Mesothelial cell of epicardium (in vitro differentiated cells): ENCODE results near the gene HOXD9. TPM values are rescaled to one million over a fixed set of nuclear protein-coding genes. Genes with fewer than 3 reads are reported as not detected.

Source experiments
- DNase-seq, 2 experiments: peaks; one replicate each; pipeline ENCODE4 v3.0.0; 2021; ENCODE audit warnings: low spot score in 2 of 2; ENCODE audit not compliant: unreplicated experiment in 2 of 2
- H3K27ac Mint-ChIP-seq: 2 replicates; pipeline ENCODE4 v1.8.0; 2021; ENCODE audit warnings: mixed read lengths
- H3K27me3 Mint-ChIP-seq: 2 replicates; pipeline ENCODE4 v1.8.0; 2021; ENCODE audit warnings: low read depth, mixed read lengths
- H3K36me3 Mint-ChIP-seq: 2 replicates; pipeline ENCODE4 v1.8.0; 2021; ENCODE audit warnings: mixed read lengths
- H3K4me1 Mint-ChIP-seq: 2 replicates; pipeline ENCODE4 v1.8.0; 2021; ENCODE audit warnings: mixed read lengths
- H3K4me3 Mint-ChIP-seq: 2 replicates; pipeline ENCODE4 v1.8.0; 2021; ENCODE audit warnings: mild to moderate bottlenecking, moderate library complexity, mixed read lengths
- H3K9me3 Mint-ChIP-seq: 2 replicates; pipeline ENCODE4 v1.8.0; 2021; ENCODE audit warnings: mixed read lengths
- total RNA-seq: library from RNA; stranded (reverse); gene quantifications from 3 replicates; pipeline ENCODE4 v1.2.1, GENCODE V29; 2021
- TF ChIP-seq, protein P1 (sequence below): fragments of 200-600 bp; sonication (generic); IDR thresholded peaks from one replicate; pipeline ENCODE4 v1.5.0; 2021; ENCODE audit warnings: antibody characterized with exemption; ENCODE audit not compliant: unreplicated experiment

Gene HOXD9
- total RNA-seq, 1 donor from 2014 or later, result 1.1 TPM

DNA sequence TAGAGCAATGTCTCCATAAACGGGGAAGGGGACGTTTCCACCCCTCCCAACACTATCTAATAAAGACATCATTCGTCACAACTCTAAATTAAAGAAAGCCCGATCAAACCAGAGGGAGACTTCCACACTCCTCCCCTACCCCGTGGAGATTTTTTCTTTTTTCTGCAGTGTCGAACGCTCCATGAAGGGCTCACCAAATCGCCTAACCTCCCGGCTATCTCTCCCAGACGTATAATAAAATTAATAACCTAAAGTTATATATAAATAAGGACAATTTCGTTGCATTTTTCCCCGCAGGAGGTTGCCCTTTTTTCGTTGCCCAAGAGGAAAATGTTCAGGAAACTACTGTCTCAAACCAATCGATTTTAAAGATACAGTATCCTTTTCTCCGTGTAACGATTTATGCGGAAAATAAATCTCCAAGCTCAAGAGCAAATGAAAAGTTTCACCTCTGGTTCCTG, 41.1 kb upstream of the HOXD9 start:
- TF ChIP-seq, protein P1, sequence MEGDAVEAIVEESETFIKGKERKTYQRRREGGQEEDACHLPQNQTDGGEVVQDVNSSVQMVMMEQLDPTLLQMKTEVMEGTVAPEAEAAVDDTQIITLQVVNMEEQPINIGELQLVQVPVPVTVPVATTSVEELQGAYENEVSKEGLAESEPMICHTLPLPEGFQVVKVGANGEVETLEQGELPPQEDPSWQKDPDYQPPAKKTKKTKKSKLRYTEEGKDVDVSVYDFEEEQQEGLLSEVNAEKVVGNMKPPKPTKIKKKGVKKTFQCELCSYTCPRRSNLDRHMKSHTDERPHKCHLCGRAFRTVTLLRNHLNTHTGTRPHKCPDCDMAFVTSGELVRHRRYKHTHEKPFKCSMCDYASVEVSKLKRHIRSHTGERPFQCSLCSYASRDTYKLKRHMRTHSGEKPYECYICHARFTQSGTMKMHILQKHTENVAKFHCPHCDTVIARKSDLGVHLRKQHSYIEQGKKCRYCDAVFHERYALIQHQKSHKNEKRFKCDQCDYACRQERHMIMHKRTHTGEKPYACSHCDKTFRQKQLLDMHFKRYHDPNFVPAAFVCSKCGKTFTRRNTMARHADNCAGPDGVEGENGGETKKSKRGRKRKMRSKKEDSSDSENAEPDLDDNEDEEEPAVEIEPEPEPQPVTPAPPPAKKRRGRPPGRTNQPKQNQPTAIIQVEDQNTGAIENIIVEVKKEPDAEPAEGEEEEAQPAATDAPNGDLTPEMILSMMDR, result no peak
- Mint-ChIP-seq H3K27me3 (peaks cover 96% of the 10 kb centered on the region), H3K9me3 (no peaks in the 10 kb centered on the region), H3K36me3 (no peaks in the 10 kb centered on the region), H3K27ac (no peak overlapping the region), H3K4me1 (peaks cover 22% of the 10 kb centered on the region), H3K4me3 (peak overlapping the region; percentile 44)
- DNase-seq, result no peak

DNA sequence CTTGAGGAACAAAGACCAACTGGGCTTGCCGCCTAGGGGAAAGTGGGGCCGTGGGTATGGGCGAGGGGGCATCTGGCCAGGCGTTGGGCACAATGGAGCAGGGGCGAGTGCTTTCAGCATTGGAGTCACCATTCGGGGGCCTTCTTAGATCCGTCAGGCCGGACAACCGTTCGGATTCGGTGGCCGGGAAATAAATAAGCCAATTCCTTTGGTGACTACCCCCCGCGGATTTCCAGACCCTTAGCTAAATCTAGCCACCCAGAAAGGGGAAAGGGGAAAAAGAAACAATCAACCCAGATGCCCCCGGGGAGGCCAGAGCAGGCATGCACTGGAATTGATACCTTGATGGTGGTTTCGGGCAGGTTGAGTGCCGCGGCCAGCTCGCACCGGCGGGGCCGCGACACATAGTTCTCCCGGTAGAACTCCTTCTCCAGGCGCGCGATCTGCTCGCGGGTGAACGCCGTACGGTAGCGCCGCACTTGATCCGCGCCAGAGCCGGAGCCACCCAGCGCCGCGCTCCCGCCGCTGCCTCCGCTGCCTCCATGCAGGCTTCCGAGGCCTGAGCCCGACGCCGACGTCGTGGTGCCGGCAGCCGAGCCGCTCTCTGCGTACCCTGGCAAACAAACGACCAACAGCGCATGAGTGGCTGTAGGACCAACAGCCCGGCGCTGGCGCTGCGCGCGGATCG, 40.5 kb upstream of the HOXD9 start:
- Mint-ChIP-seq H3K27me3 (peaks cover 96% of the 10 kb centered on the region), H3K4me1 (peaks cover 22% of the 10 kb centered on the region)

DNA sequence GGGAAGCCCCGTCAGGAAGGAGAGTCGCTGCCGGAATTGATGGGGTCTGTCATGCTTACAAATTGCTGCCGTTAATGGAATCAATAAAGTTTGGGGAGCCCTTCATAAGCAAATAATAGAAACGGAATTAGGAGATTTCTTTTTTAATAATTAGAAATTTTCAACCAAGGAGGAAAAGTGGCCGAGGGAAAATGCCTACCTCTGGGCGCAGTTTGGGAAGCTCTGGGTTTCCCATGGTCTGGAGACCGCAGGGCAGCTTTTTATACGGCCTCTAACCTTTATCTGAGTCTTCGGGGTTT, 40.0 kb upstream of the HOXD9 start:
- Mint-ChIP-seq H3K36me3 (no peaks in the 10 kb centered on the region), H3K27ac (no peak overlapping the region), H3K27me3 (peaks cover 96% of the 10 kb centered on the region), H3K4me3 (no peak overlapping the region), H3K9me3 (no peaks in the 10 kb centered on the region), H3K4me1 (peaks cover 22% of the 10 kb centered on the region)
- DNase-seq, result no peak
- TF ChIP-seq, protein P1, result no peak

More for the DNA sequence above, 40.5 kb upstream of the HOXD9 start:
- Mint-ChIP-seq H3K9me3 (no peaks in the 10 kb centered on the region), H3K36me3 (no peaks in the 10 kb centered on the region), H3K27ac (no peak overlapping the region), H3K4me3 (no peak overlapping the region)
- DNase-seq, result peak in 1 of 2 experiments; percentile 55
- TF ChIP-seq, protein P1, result no peak

DNA sequence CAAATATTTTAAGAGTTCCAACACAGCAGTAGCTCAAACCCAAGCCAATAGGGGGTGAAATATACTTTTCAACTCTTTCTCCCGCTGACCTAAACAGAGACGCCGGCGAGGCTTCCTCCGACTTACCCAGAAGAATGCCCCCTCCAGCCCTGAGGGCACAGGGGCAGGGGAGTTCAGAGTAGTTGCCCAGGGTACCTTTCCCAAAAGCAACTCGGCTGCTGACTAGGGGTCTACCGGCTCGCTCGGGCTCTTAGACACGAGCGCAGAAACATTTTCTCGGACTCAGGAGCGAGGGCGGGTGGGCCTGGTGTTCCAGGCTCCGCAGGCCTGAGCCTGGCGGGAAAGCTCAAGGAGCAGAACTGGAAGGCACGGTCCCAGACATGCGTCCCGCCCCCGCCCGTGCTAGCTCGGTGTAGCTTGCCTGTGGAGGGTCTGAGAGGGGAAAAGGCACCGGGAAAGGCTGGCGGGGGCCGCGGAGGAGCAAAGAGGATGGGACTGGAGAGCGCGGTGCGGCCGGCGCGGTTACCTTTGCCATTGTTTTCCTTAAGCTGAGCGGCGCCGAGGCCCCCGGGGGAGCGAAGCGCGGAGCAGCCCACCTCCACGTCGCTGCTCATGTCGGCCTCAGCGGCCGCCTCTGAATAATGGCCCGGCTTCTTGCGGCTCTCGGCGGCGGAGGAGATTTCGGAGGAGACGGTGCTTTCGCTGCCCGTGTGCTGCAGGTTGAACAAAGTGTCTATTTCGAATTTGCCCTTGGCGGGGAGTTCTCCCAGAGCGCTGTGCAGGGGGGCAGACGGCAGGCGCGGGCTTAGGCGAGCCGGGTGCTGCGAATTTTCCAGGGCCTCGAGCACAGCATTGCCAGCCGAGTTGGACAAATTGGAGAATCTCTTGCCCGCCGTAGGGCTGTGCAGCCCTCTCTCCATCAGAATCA, 39.4 kb upstream of the HOXD9 start:
- Mint-ChIP-seq H3K4me1 (peaks cover 22% of the 10 kb centered on the region), H3K4me3 (peak overlapping the region; percentile 3), H3K9me3 (no peaks in the 10 kb centered on the region), H3K36me3 (no peaks in the 10 kb centered on the region), H3K27ac (no peak overlapping the region), H3K27me3 (peaks cover 98% of the 10 kb centered on the region)
- TF ChIP-seq, protein P1, result no peak
- DNase-seq, result peak in 1 of 2 experiments; percentile 47

DNA sequence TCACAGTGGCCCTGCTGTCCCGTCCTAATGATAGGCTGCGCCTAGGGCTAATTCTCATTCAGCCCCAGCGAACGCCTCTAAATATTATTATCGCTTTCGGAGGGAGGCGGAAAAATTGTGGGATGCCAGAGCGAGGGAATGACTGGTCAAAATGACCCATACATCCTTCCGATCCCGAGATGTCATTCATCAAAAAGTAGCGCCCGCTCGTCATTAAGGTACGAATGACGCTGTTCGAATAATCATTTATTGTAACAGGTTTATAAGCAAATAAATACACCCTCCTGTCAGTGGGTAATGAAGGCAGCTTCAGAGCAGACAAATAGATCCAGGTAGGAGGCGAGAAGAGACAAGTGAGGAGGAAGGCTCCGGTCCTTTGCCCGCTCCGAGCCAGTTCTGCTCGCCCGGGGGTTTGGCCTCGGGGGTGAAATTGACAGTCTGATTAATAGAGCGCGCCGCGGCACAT, 38.7 kb upstream of the HOXD9 start, which contains the start of gene EVX2:
EVX2 (minus strand) TSS at position 167 of the 466 bp plus-strand sequence. CDS start 186 bp downstream, outside the sequence.
- Mint-ChIP-seq H3K36me3 (no peaks in the 10 kb centered on the region), H3K9me3 (no peaks in the 10 kb centered on the region), H3K4me3 (peak within 1 kb of the TSS; percentile 3), H3K27ac (no peak within 1 kb of the TSS), H3K4me1 (peaks cover 26% of the 10 kb centered on the region), H3K27me3 (peaks cover 98% of the 10 kb centered on the region)
- no peak for DNase-seq
- TF ChIP-seq, protein P1, result no peak
